Measurements from ENCODE around the gene TANC1. TPM values are rescaled to one million over a fixed set of nuclear protein-coding genes. Genes with fewer than 3 reads are reported as not detected.

TANC1 gene
- total RNA-seq, 1 donor = 34.7 TPM

DNA sequence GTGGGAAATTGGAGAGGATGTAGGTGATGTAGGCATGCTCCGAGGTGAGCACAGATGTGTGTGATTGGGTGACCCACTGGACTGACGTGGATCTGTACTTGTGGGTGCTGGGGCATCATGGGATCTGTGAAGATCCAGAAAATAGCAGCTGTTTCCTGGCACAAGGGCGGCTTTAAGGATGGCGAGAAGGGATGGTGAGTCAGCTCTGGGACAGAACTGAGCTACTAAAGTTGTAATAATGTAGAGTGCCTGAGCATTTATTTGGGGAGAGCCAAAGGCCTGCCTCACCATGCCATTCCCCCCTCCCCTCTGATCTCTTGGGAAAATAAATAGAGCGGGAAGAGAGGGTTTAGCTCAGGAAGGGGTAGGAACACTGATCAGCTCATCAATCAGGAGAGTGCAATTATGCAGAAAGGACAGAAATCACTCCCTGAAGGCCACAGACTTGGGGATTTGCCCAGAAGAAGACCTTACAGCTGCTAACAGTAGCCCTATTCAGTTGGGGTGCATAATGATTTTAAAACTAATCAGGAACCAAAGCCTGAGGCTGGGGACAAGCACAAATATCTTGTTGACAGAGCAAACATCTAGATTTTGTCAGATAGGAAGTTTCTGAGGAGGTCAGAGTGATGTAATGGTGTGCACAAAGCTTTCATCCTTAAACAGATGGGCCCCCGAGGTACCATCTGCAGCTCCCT lies 30.3 kb downstream of the TANC1 start:
- peaks cover 47% of the 10 kb centered on the region for H3K4me1 ChIP-seq (ENCODE audit: insufficient read depth, low read length)
- H3K79me2 ChIP-seq (ENCODE audit: insufficient read depth, low read length) = peaks cover 52% of the 10 kb centered on the region
- H4K20me1 ChIP-seq (ENCODE audit: insufficient read depth, low read length) = no peaks in the 10 kb centered on the region
- peaks cover 4% of the 10 kb centered on the region for H3K36me3 ChIP-seq (ENCODE audit: insufficient read depth, low read length)
- H3K27me3 ChIP-seq (ENCODE audit: insufficient read depth, low read length) = no peaks in the 10 kb centered on the region
- H3K27ac ChIP-seq (ENCODE audit: low read depth, low read length) = peak overlapping the region; percentile 82
- H3K4me3 ChIP-seq (ENCODE audit: insufficient read depth, low read length) = no peak overlapping the region
- no peak overlapping the region for H2AFZ ChIP-seq (ENCODE audit: low read length)
- H3K4me2 ChIP-seq (ENCODE audit: insufficient read depth, low read length) = peak overlapping the region; percentile 5
- peak; percentile 94 for DNase-seq (ENCODE audit: insufficient read length, low spot score, missing footprints)
- TF ChIP-seq, protein P1, sequence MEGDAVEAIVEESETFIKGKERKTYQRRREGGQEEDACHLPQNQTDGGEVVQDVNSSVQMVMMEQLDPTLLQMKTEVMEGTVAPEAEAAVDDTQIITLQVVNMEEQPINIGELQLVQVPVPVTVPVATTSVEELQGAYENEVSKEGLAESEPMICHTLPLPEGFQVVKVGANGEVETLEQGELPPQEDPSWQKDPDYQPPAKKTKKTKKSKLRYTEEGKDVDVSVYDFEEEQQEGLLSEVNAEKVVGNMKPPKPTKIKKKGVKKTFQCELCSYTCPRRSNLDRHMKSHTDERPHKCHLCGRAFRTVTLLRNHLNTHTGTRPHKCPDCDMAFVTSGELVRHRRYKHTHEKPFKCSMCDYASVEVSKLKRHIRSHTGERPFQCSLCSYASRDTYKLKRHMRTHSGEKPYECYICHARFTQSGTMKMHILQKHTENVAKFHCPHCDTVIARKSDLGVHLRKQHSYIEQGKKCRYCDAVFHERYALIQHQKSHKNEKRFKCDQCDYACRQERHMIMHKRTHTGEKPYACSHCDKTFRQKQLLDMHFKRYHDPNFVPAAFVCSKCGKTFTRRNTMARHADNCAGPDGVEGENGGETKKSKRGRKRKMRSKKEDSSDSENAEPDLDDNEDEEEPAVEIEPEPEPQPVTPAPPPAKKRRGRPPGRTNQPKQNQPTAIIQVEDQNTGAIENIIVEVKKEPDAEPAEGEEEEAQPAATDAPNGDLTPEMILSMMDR (IDR thresholded peaks at IDR 0.05; ENCODE audit: extremely low read depth, low read depth, low read length) = no peak
- H3K9me3 ChIP-seq (ENCODE audit: low read depth, low read length) = no peaks in the 10 kb centered on the region

DNA sequence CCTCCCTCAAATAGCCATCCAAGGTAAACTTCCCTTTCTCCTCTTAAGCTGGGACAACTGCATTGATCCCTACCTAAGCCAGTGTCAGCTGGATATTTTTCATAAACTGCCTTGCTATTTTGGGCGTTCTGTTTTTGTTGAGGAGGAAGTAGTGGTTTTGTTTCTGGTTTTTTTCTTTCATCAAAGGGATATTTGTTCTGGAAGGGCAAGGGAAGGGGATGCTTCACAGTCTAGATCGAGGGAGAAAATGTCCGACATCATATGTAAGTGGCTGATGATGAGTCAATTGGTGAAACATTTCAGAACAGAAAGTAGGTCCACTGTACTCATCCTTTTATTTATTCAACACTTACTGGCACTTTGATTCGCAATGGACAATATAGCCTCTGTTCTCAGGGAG lies 31.0 kb downstream of the TANC1 start:
- Histone ChIP-seq H3K9me3 (ENCODE audit: low read depth, low read length) (no peaks in the 10 kb centered on the region), H3K79me2 (ENCODE audit: insufficient read depth, low read length) (peaks cover 50% of the 10 kb centered on the region), H3K4me1 (ENCODE audit: insufficient read depth, low read length) (peaks cover 40% of the 10 kb centered on the region), H3K4me3 (ENCODE audit: insufficient read depth, low read length) (no peak overlapping the region), H2AFZ (ENCODE audit: low read length) (peak overlapping the region; percentile 61), H3K27me3 (ENCODE audit: insufficient read depth, low read length) (no peaks in the 10 kb centered on the region), H3K36me3 (ENCODE audit: insufficient read depth, low read length) (peaks cover 4% of the 10 kb centered on the region), H3K27ac (ENCODE audit: low read depth, low read length) (peak overlapping the region; percentile 82), H4K20me1 (ENCODE audit: insufficient read depth, low read length) (no peaks in the 10 kb centered on the region), H3K4me2 (ENCODE audit: insufficient read depth, low read length) (peak overlapping the region; percentile 51)
- DNase-seq (ENCODE audit: insufficient read length, low spot score, missing footprints) = peak; percentile 81
- TF ChIP-seq, protein P1 (IDR thresholded peaks at IDR 0.05; ENCODE audit: extremely low read depth, low read depth, low read length) = no peak

DNA sequence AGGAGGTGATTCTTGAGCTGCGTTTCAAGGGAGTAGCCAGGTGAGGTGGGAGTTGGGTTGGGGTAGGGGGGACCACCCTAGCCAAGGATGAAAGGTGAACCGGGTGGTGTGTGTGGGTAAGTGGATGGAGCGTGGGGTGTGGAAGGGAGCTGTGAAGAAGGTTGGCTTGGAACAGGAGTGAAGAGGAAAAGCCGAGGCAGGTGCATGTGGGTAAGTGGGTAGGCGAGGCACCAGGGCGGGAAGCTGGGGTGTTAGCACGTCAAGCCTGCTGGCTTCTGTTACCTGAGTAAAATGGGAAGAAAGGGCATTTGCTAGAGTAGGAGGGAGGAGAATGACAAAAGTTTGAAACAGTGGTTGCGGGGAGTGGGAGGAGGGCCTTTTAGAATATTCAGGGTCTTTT lies 31.6 kb downstream of the TANC1 start:
- Histone ChIP-seq H2AFZ (ENCODE audit: low read length) (no peak overlapping the region), H3K79me2 (ENCODE audit: insufficient read depth, low read length) (peaks cover 52% of the 10 kb centered on the region), H4K20me1 (ENCODE audit: insufficient read depth, low read length) (no peaks in the 10 kb centered on the region), H3K27ac (ENCODE audit: low read depth, low read length) (peak overlapping the region; percentile 82), H3K4me3 (ENCODE audit: insufficient read depth, low read length) (no peak overlapping the region), H3K36me3 (ENCODE audit: insufficient read depth, low read length) (peaks cover 4% of the 10 kb centered on the region), H3K4me1 (ENCODE audit: insufficient read depth, low read length) (peaks cover 34% of the 10 kb centered on the region), H3K4me2 (ENCODE audit: insufficient read depth, low read length) (peak overlapping the region; percentile 51), H3K27me3 (ENCODE audit: insufficient read depth, low read length) (no peaks in the 10 kb centered on the region), H3K9me3 (ENCODE audit: low read depth, low read length) (no peaks in the 10 kb centered on the region)
- DNase-seq (ENCODE audit: insufficient read length, low spot score, missing footprints) = no peak
- TF ChIP-seq, protein P1 (IDR thresholded peaks at IDR 0.05; ENCODE audit: extremely low read depth, low read depth, low read length) = no peak

DNA sequence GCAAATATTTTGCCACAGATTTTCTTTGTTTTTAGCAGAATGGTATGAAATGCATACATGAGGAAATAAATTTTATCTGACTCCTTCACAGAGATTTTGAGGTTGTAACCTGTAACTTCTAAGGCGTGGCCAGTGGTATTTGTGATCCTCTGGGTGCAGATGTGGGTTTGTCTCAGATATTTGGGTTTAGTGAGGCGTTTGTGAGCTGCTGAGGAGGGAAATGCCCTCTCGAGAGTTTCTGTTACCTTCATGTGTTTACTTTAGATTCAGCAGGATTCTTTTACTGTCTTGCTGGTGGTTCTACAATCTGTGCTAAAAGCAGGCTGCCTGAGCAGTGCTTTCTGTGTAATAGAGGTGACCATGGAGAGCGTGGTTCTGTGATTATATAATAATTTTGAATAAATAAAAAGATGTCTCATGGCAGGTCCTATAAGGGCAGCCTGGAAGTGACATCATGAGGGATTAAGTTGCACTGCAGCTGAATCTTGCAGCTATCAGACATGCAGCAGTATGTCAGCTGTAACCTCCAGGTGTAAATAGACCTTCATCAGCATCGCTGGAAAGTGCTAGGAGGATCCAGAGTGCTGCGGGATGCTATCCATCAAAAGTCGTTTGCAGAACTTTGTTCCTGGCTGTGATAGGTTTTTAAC lies 34.1 kb downstream of the TANC1 start:
- no peak for DNase-seq (ENCODE audit: insufficient read length, low spot score, missing footprints)
- peaks cover 39% of the 10 kb centered on the region for H3K79me2 ChIP-seq (ENCODE audit: insufficient read depth, low read length)
- H3K4me2 ChIP-seq (ENCODE audit: insufficient read depth, low read length) = no peak overlapping the region
- H3K36me3 ChIP-seq (ENCODE audit: insufficient read depth, low read length) = peaks cover 4% of the 10 kb centered on the region
- peaks cover 19% of the 10 kb centered on the region for H3K4me1 ChIP-seq (ENCODE audit: insufficient read depth, low read length)
- H3K4me3 ChIP-seq (ENCODE audit: insufficient read depth, low read length) = no peak overlapping the region
- no peaks in the 10 kb centered on the region for H3K9me3 ChIP-seq (ENCODE audit: low read depth, low read length)
- TF ChIP-seq, protein P1 (IDR thresholded peaks at IDR 0.05; ENCODE audit: extremely low read depth, low read depth, low read length) = no peak
- H3K27ac ChIP-seq (ENCODE audit: low read depth, low read length) = no peak overlapping the region
- no peaks in the 10 kb centered on the region for H4K20me1 ChIP-seq (ENCODE audit: insufficient read depth, low read length)
- H2AFZ ChIP-seq (ENCODE audit: low read length) = no peak overlapping the region
- no peaks in the 10 kb centered on the region for H3K27me3 ChIP-seq (ENCODE audit: insufficient read depth, low read length)

All from osteoblast (primary cell).